Measurements from ENCODE around the gene ERCC6L2.

ERCC6L2 gene

GRCh38 chr9:96006961-96007360, 131.5 kb downstream of the ERCC6L2 start:
- ChIA-PET POLR2A (interaction anchor here (0.6 kb wide), 1 partner anchor 8 kb away, joined by 3 read pairs; no protein-coding TSS in a partner anchor), CTCF (no interaction called here)
- H3K4me3 ChIP-seq (ENCODE audit: low read depth, low read length): no peak overlapping the region
- no peak for TF ChIP-seq CTCF (IDR thresholded peaks at IDR 0.05; ENCODE audit: insufficient read depth, low read length, missing control alignments)
- peak; percentile 7 for DNase-seq (ENCODE audit: low read depth, low spot score)

GRCh38 chr9:96008502-96009222, 133.2 kb downstream of the ERCC6L2 start:
- DNase-seq (ENCODE audit: low read depth, low spot score): no peak
- no peak overlapping the region for H3K4me3 ChIP-seq (ENCODE audit: low read depth, low read length)
- CTCF ChIA-PET: interaction anchor here (0.7 kb wide), 1 partner anchor 10 kb away, joined by 4 read pairs; no protein-coding TSS in a partner anchor
- POLR2A ChIA-PET: no interaction called here
- TF ChIP-seq CTCF (IDR thresholded peaks at IDR 0.05; ENCODE audit: insufficient read depth, low read length, missing control alignments): no peak

GRCh38 chr9:96009223-96009602, 133.7 kb downstream of the ERCC6L2 start:
- CTCF ChIA-PET: interaction anchor here (0.7 kb wide), 1 partner anchor 11 kb away, joined by 4 read pairs; no protein-coding TSS in a partner anchor
- no peak for TF ChIP-seq CTCF (IDR thresholded peaks at IDR 0.05; ENCODE audit: insufficient read depth, low read length, missing control alignments)
- no peak for DNase-seq (ENCODE audit: low read depth, low spot score)
- no peak overlapping the region for H3K4me3 ChIP-seq (ENCODE audit: low read depth, low read length)
- POLR2A ChIA-PET: no interaction called here

DNA sequence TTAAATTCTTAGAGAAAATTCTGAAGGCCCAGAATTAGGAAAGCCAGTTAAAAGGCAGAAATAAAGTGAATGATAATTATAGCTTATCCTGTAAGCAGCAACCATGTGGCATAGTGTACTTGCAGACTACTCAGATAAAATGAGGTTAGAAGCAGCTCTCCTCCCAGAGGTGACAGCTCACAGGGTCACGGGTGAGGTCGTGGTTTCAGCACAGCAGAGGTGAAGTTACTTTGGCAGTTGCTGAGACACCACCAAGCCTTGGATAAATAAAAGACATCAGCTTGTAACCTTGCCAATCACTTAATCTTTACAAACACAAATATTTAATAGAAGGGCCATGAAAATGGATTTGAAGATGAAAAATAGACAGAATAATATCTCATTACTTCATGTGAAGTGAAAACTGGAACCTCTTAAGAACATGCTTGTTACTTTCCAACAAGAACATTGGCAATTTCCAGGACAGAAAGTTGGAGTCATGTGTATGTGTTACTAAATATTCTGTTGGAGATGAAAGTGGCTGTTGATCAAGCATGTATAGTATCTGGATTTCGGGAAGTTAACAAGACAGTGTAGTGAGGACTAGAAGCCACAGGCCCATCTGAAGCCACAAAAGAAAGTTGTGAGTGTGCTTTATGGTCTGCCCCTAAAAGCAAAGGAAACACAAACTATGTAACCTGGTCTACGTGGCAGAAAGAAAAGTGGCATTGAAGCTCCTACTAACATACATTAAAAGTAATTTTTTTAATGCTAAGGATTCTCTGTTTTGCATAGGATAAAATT, 134.4 kb downstream of the ERCC6L2 start:
- DNase-seq (ENCODE audit: low read depth, low spot score): no peak
- ChIA-PET CTCF (no interaction called here), POLR2A (no interaction called here)
- no peak overlapping the region for H3K4me3 ChIP-seq (ENCODE audit: low read depth, low read length)
- TF ChIP-seq CTCF (IDR thresholded peaks at IDR 0.05; ENCODE audit: insufficient read depth, low read length, missing control alignments): no peak

- TF ChIP-seq CTCF (IDR thresholded peaks at IDR 0.05; ENCODE audit: insufficient read depth, low read length, missing control alignments): no peak
- ChIA-PET POLR2A (no interaction called here), CTCF (no interaction called here)
Observed at GRCh38 chr9:96014078-96014477, 138.6 kb downstream of the ERCC6L2 start.

More at GRCh38 chr9:96014078-96014477, 138.6 kb downstream of the ERCC6L2 start:
- H3K4me3 ChIP-seq (ENCODE audit: low read depth, low read length): no peak overlapping the region
- no peak for DNase-seq (ENCODE audit: low read depth, low spot score)

Measured in AG04449 (cell line).